Testis (tissue), 3 donors: Measurements from ENCODE around the gene SYTL2. TPM values are rescaled to one million over a fixed set of nuclear protein-coding genes. Genes with fewer than 3 reads are reported as not detected.

Experiments used
- DNase-seq: peaks from one replicate; pipeline ENCODE4 v3.0.0-alpha.2; 2019
- H3K27ac ChIP-seq, 2 donors: fragments of 200-600 bp; sonication (generic); one replicate each; pipeline ENCODE4 v1.5.1; 2019
- H3K27me3 ChIP-seq: fragments of 200-600 bp; sonication (generic); one replicate; pipeline ENCODE4 v1.5.1; 2019
- H3K36me3 ChIP-seq: fragments of 200-600 bp; sonication (generic); one replicate; pipeline ENCODE4 v1.5.1; 2017; ENCODE audit warnings: low read depth; ENCODE audit errors: missing control alignments
- H3K4me1 ChIP-seq: fragments of 200-600 bp; sonication (generic); one replicate; pipeline ENCODE4 v1.5.1; 2019
- H3K4me3 ChIP-seq, 2 donors: fragments of 200-600 bp; sonication (generic); one replicate each; pipeline ENCODE4 v1.5.1; 2017 to 2019
- H3K9me3 ChIP-seq: fragments of 200-600 bp; sonication (generic); one replicate; pipeline ENCODE4 v1.5.1; 2017
- POLR2A ChIP-seq: fragments of 450-650 bp; IDR thresholded peaks from one replicate; pipeline ENCODE4 v1.6.1; 2017; ENCODE audit warnings: antibody characterized with exemption, mild to moderate bottlenecking, moderate library complexity
- WGBS, 2 donors: methylation state at CpG; one replicate each; pipeline ENCODE4 v1.1.5; 2018; 5-methylcytosine and 5-hydroxymethylcytosine counted together
- intact Hi-C: fragments of 100-400 bp; cut with DNase I; formaldehyde crosslinking; loops from one replicate; pipeline ENCODE4 v1.15.1; 2023; ENCODE audit warnings: low total_unique reads
- polyA plus RNA-seq: library from polyadenylated mRNA; stranded (reverse); fragments of 350-450 nt; fragmentation: Illumina TruSeq; extraction: RNeasy Lipid Tissue Mini Kit (QIAGEN cat#74804); gene quantifications from one replicate; pipeline ENCODE4 v1.2.3, GENCODE V29; 2014; ENCODE audit warnings: low read depth, low replicate concordance; ENCODE audit not compliant: insufficient read depth
- total RNA-seq, 2 donors: library from RNA; depleted of rRNA; stranded (reverse); fragments of >200 nt; gene quantifications; one replicate each; pipeline ENCODE4 v1.2.3, GENCODE V29; 2016
- TF ChIP-seq, protein P1 (sequence below), 3 experiments: fragments of 450-650 bp in 2 of 3; fragments of 200-600 bp in 1 of 3; sonication (generic) in 1 of 3; IDR thresholded peaks; one replicate each; pipeline ENCODE4 v1.5.1; 2016 to 2019; ENCODE audit warnings: antibody characterized with exemption in 3 of 3, mild to moderate bottlenecking in 2 of 3, moderate library complexity in 1 of 3

The SYTL2 gene
- total and polyA plus RNA-seq, 3 donors from 2014 or later = 12.3 to 16.9 (median 14.4) TPM

GRCh38 chr11:85798361-85798760 is 12.6 kb downstream of the SYTL2 start:
- intact Hi-C loops = no loop called here
- 96 to 97% methylated on average over 4 of the region's 4 CpGs for WGBS, 2 donors
- no peak for DNase-seq
- TF ChIP-seq POLR2A = no peak
- TF ChIP-seq, protein P1, sequence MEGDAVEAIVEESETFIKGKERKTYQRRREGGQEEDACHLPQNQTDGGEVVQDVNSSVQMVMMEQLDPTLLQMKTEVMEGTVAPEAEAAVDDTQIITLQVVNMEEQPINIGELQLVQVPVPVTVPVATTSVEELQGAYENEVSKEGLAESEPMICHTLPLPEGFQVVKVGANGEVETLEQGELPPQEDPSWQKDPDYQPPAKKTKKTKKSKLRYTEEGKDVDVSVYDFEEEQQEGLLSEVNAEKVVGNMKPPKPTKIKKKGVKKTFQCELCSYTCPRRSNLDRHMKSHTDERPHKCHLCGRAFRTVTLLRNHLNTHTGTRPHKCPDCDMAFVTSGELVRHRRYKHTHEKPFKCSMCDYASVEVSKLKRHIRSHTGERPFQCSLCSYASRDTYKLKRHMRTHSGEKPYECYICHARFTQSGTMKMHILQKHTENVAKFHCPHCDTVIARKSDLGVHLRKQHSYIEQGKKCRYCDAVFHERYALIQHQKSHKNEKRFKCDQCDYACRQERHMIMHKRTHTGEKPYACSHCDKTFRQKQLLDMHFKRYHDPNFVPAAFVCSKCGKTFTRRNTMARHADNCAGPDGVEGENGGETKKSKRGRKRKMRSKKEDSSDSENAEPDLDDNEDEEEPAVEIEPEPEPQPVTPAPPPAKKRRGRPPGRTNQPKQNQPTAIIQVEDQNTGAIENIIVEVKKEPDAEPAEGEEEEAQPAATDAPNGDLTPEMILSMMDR (IDR thresholded peaks at IDR 0.05) = no peak
- Histone ChIP-seq H3K4me1 (no peaks in the 10 kb centered on the region), H3K9me3 (no peaks in the 10 kb centered on the region), H3K27ac (no peak overlapping the region), H3K4me3 (no peak overlapping the region), H3K36me3 (no peaks in the 10 kb centered on the region), H3K27me3 (no peaks in the 10 kb centered on the region)

- DNase-seq = no peak
- H3K4me1 ChIP-seq = no peaks in the 10 kb centered on the region
- no peak overlapping the region for H3K4me3 ChIP-seq
- H3K9me3 ChIP-seq = no peaks in the 10 kb centered on the region
- TF ChIP-seq, protein P1 (IDR thresholded peaks at IDR 0.05) = no peak
- no peak for TF ChIP-seq POLR2A
- 72 to 85% methylated on average over 4 of the region's 4 CpGs for WGBS, 2 donors
- H3K27ac ChIP-seq = no peak overlapping the region
- intact Hi-C loops = no loop called here
- no peaks in the 10 kb centered on the region for H3K36me3 ChIP-seq
- no peaks in the 10 kb centered on the region for H3K27me3 ChIP-seq
Observed at GRCh38 chr11:85795712-85796487, 15.0 kb downstream of the SYTL2 start.

- Histone ChIP-seq H3K27me3 (no peaks in the 10 kb centered on the region), H3K36me3 (no peaks in the 10 kb centered on the region), H3K27ac (no peak overlapping the region), H3K4me3 (no peak overlapping the region), H3K9me3 (no peaks in the 10 kb centered on the region), H3K4me1 (no peaks in the 10 kb centered on the region)
- intact Hi-C loops = no loop called here
- DNase-seq = no peak
- no peak for TF ChIP-seq POLR2A
- TF ChIP-seq, protein P1 (IDR thresholded peaks at IDR 0.05) = no peak
- 86 to 92% methylated on average over 2 of the region's 2 CpGs for WGBS, 2 donors
Observed at GRCh38 chr11:85791409-85791990, 19.4 kb downstream of the SYTL2 start.

DNA sequence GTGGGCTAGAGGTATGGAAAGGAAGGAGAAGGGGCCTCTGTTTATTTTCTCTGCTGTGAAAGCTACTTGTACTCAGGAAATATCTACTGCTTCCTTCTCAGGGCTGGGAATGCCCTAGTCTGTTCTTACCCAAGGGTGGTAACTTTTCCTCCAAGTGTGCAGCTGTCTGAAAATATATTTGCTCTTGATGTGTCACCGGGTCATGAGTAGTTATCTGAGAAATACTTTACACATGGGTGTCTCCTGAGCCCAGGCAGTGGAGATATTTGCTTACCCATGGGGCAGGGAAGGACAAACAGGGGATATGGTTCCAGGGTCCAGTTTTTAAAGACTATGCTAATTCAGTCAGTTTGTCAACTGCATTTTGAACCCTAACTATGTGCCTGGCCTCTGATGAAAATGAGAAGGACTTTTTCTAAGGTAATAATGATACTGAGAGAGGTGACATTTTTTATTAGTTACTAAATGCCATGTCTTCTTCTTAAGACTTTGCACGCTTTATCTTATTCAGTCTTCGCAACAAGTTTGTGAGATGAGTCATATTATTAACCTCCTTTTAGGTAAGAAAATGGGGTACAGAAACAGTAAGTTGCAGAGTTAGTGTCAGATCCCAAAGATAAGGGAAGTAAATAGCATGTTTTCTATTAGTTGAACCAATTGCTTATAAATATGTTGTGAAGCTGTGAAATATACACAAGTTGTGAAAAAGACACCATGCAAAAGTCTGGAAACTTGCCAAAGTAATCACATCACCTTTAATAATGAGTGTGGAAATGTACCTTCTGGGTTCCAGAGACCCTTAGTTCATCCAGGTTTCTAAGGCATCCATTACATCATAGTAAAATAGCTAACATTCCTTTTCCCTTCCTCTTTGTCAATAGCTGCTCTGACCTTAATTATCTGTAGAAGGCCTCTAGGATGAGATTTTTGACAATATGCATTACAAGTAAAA is 22.9 kb downstream of the SYTL2 start:
- Histone ChIP-seq H3K4me3 (no peak overlapping the region), H3K36me3 (no peaks in the 10 kb centered on the region), H3K4me1 (no peaks in the 10 kb centered on the region), H3K27me3 (no peaks in the 10 kb centered on the region), H3K9me3 (no peaks in the 10 kb centered on the region), H3K27ac (no peak overlapping the region)
- WGBS, 2 donors = 90 to 96% methylated on average over 3 of the region's 3 CpGs
- intact Hi-C loops = no loop called here
- no peak for TF ChIP-seq POLR2A
- TF ChIP-seq, protein P1 (IDR thresholded peaks at IDR 0.05) = no peak
- no peak for DNase-seq
